BJ (cell line): Measurements from ENCODE around the gene PLEKHJ1. TPM values are rescaled to one million over a fixed set of nuclear protein-coding genes. Genes with fewer than 3 reads are reported as not detected.

Source experiments
- CTCF ChIA-PET: fragments of 350-600 bp; formaldehyde crosslinking; extraction: SDS; loops from one replicate; lab custom pipeline; 2021; ENCODE audit warnings: antibody characterized with exemption, inconsistent platforms; lab: Yijun Ruan, JAX
- POLR2A ChIA-PET: fragments of 300-600 bp; sonication (Branson Sonifier 250); formaldehyde crosslinking; extraction: SDS; loops from one replicate; lab custom pipeline; 2021; ENCODE audit warnings: antibody characterized with exemption; lab: Charles Lee
- DNase-seq: peaks from one replicate; pipeline ENCODE4 v3.0.0-alpha.2; 2011; ENCODE audit warnings: low read depth
- H3K27me3 ChIP-seq: 2 replicates; pipeline ENCODE4 v1.6.0; 2011; ENCODE audit warnings: low read length; ENCODE audit not compliant: control insufficient read depth, insufficient read depth
- H3K36me3 ChIP-seq: 2 replicates; pipeline ENCODE4 v1.5.1; 2011; ENCODE audit warnings: low read length; ENCODE audit not compliant: control insufficient read depth, insufficient read depth
- H3K4me3 ChIP-seq: 2 replicates; pipeline ENCODE4 v1.5.1; 2011; ENCODE audit warnings: low read depth, mild to moderate bottlenecking, control low read depth, low read length
- polyA plus RNA-seq: library from polyadenylated mRNA; depleted of rRNA; stranded (reverse); fragments of >200 nt; gene quantifications from 2 replicates; pipeline ENCODE4 v1.2.3, GENCODE V29; 2011
- TF ChIP-seq, protein P1 (sequence below): IDR thresholded peaks from 2 replicates; pipeline ENCODE4 v1.5.1; 2011; ENCODE audit warnings: low read depth, mild to moderate bottlenecking, control low read depth, inconsistent platforms, low read length, moderate library complexity; ENCODE audit not compliant: insufficient read depth

Gene PLEKHJ1
- polyA plus RNA-seq, 1 experiment = 65.8 TPM

DNA sequence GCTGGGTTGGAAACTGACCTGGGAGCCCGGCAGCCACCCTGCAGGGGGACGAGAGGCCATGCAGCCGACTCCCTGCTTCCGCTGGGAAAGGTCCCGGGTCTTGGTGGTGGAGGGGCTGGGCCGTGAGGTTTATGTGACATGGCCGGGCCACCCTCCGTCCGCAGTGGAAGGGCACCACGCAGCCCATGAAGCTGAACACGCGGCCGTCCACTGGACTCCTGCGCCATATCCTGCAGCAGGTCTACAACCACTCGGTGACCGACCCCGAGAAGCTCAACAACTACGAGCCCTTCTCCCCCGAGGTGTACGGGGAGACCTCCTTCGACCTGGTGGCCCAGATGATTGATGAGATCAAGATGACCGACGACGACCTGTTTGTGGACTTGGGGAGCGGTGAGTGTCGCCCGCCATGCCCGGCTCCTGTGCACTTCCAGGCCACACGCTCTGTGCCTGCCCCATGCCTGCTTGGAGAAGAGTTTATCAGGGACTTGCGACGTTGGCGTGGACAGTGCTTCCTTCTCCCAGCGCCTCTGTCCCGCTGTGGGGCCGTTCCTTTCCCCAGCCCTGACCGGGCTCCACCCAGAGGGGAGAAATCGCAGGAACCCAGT is 45.2 kb downstream of the PLEKHJ1 start:
- TF ChIP-seq, protein P1, sequence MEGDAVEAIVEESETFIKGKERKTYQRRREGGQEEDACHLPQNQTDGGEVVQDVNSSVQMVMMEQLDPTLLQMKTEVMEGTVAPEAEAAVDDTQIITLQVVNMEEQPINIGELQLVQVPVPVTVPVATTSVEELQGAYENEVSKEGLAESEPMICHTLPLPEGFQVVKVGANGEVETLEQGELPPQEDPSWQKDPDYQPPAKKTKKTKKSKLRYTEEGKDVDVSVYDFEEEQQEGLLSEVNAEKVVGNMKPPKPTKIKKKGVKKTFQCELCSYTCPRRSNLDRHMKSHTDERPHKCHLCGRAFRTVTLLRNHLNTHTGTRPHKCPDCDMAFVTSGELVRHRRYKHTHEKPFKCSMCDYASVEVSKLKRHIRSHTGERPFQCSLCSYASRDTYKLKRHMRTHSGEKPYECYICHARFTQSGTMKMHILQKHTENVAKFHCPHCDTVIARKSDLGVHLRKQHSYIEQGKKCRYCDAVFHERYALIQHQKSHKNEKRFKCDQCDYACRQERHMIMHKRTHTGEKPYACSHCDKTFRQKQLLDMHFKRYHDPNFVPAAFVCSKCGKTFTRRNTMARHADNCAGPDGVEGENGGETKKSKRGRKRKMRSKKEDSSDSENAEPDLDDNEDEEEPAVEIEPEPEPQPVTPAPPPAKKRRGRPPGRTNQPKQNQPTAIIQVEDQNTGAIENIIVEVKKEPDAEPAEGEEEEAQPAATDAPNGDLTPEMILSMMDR = no peak
- CTCF ChIA-PET = no interaction called here
- DNase-seq = no peak
- POLR2A ChIA-PET = no interaction called here
- H3K27me3 ChIP-seq = no peaks in the 10 kb centered on the region
- peaks cover 41% of the 10 kb centered on the region for H3K36me3 ChIP-seq
- no peak overlapping the region for H3K4me3 ChIP-seq

DNA sequence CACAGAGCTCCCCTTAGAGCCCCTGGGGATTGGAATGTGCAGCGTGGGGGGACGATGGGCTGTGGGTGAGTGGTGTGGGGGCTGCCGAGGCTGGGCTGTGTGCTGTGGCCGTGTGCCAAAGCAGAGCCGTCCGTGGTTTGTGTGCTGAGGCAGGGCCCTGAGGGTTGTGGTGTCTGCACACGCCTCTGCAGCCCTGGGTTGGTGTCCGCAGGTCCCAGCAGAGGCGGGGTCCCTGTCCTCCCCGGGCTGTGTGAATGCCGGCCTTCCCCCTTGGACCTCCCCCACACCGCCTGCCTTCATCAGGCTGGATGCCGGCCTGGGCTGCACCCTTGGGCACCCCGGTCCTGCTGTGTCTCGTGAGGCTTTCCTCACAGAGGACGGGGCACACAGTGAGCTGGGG is 46.2 kb downstream of the PLEKHJ1 start:
- ChIA-PET POLR2A (no interaction called here), CTCF (no interaction called here)
- H3K36me3 ChIP-seq = peaks cover 32% of the 10 kb centered on the region
- TF ChIP-seq, protein P1 = no peak
- no peak overlapping the region for H3K4me3 ChIP-seq
- no peaks in the 10 kb centered on the region for H3K27me3 ChIP-seq
- DNase-seq = no peak

DNA sequence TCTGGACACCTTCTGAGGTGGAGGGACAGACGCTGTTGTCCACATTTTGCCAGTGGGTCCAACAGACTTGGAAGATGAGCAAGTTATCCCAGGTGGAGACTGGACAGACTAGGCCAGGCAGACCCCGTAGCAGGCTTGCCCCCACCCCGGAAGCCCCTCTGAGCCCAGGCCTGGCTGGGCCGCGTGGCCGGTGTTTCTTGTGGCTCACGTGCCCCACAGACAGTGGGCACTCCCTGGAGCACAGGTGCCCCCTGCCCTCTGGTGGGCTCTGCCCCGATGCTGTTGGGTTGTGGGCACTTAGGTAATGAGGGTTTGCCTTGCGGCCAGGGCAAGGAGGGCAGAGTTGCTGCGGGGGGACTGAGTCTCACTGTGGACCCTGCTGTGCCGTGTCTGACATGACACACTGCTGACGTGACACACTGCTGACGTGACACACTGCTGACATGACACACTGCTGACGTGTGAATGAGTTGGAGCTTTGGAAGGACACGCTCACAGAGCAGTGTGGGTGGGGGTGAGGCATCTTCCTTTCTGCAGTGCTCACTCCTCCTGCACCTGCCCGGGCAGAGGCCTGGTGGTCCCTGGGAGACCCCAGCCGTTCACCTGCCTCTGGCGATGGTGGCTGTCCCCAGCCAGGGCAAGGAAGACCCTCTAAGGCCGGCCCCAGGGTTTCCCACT is 47.3 kb downstream of the PLEKHJ1 start:
- POLR2A ChIA-PET = no interaction called here
- Histone ChIP-seq H3K4me3 (no peak overlapping the region), H3K27me3 (no peaks in the 10 kb centered on the region), H3K36me3 (peaks cover 28% of the 10 kb centered on the region)
- TF ChIP-seq, protein P1 = no peak
- CTCF ChIA-PET = no interaction called here
- no peak for DNase-seq

DNA sequence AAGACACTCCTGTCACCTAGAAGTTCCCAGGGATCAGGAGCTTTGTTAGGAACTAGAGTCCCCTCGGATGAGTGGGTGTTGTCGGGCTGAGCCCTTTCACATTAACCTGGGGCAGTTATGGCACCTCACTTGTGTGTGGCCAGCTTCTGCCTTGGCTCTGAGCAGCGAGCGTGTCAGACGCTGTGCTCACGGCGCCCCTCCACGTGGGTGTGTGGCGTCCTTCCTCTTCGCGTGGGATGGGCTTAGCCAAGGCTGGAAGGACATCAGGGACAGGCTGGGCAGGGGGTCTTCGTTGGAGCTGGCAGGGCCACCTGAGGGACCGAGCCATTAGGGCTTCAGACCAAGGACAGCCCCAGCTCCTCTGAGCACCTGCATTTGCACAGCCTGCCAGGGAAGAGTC is 49.0 kb downstream of the PLEKHJ1 start:
- no peak for DNase-seq

GRCh38 chr19:2186071-2186846 is 49.9 kb downstream of the PLEKHJ1 start:
- H3K36me3 ChIP-seq = peaks cover 18% of the 10 kb centered on the region
- no peaks in the 10 kb centered on the region for H3K27me3 ChIP-seq
- CTCF ChIA-PET = interaction anchor here (0.9 to 1.7 kb wide), 7 partner anchors 16 to 129 kb away, joined by 3 to 5 read pairs (median 4); no protein-coding TSS in a partner anchor
- H3K4me3 ChIP-seq = no peak overlapping the region
- TF ChIP-seq, protein P1 = no peak
- POLR2A ChIA-PET = no interaction called here
- peak; percentile 98 for DNase-seq

More for the DNA sequence above, 49.0 kb downstream of the PLEKHJ1 start:
- Histone ChIP-seq H3K27me3 (no peaks in the 10 kb centered on the region), H3K4me3 (no peak overlapping the region), H3K36me3 (peaks cover 26% of the 10 kb centered on the region)
- ChIA-PET POLR2A (no interaction called here), CTCF (interaction anchor here (1.7 kb wide), 1 partner anchor 31 kb away, joined by 4 read pairs; no protein-coding TSS in a partner anchor)
- TF ChIP-seq, protein P1 = no peak
